Measurements from ENCODE around the gene MAPK11.

MAPK11 gene

DNA sequence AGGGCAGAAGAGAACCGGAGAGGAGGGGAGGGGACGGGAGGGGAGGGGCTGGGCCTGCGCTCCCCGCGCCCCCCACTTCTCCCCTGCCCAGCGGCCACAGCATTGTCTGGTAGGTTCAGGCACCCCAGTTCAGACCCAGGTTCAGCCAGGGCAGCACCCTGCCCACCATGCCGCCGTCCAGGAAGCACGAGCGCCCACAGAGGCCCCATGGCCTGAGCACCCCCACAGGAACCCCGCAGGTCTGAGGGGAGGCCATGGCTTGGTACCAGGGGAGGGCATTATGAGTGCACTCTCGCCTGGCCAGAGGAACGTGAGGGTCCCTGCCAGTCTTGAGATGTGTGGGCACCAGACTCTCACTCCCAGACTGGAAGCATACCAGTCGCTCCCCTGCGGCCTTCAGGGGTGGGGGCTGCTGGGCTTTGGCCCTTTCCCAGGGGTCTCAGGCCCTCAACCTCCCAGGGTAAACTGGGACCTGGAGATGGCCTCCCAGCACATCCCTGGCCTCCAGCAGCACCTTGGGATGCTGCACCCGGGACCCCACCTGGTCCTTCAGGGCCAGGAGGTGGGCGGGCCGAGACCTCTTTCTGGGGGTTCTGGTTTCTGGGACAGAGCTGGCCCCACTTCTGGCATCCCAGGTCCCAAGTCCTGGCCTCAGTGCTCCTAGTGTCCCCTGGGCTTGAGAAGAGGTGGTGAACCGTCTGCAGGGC is 37.9 kb upstream of the MAPK11 start:
- DNase-seq: no peak

- DNase-seq: peak; percentile 81
Measured at GRCh38 chr22:50306753-50307749, 36.9 kb upstream of the MAPK11 start, which contains the start of gene PLXNB2. Gene PLXNB2 (minus strand): TSS chr22:50307646. CDS start chr22:50290584, 17,062 bp downstream.

GRCh38 chr22:50305923-50306566 is 35.9 kb upstream of the MAPK11 start:
- peak; percentile 97 for DNase-seq

DNA sequence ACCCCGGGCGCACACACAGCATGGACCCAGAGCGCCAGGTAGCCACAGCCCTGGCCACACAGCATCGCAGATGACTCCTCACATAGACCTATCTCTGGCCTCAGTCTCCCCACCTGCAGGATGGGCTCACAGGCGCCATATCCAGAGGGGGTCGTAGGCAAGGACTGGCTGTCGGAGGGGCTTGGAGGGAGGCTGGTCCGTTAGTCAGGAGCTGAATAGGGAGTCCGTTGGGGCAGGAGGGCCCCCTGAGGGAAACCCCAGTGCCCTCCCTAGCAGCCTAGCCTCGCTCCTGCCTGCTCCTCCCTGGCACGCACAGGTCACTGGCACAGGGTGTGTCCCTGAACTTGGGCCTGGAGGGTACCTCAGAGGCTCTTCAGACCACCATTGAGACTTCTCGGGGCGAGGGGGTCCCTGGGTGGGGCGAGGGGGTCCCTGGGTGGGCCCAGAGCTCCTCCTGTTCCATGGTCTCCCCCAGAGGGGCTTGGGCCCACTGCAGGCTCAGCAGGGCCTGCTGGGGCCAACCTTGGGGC is 35.3 kb upstream of the MAPK11 start:
- no peak for DNase-seq

DNA sequence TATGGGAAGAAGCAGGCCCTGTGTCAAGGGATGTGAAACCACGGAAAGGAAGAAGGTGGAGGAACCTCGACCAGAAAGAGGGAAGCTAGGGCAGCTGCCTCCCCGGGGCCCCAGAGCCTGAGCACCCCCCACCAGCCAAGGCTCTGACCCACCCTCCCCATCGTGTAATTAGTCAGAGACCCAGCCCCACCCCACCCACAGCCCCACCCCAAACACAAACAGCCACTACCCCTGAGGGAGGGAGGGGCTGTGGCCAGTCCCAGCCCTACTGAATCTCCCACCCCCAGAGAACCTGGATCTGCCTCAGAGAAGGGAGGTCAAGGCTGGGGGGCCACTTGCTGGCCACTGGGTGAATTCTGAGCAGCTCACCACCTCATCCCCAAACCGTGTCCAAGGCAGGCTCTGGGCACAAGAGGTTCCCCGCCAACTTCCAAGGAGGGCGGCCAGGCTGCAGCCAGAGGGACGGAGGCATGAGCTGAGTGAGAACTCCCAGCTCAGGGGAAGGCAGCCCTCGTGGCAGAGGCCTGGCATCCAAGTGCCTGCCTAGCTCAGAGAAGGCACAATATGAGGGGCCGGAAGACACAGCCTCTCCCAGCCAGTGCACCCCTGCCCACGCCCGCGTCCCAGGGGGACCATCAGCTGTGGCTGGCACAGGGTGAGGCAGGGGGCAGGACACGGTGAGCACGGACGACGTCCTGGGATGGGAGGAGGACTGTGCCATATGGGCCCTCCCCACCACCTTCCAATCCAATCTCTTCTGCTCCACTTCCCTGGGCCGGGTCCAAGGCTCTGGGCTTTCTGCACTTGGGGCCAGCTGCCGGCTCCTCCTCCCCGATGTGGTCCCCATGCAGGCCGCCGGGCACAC is 34.6 kb upstream of the MAPK11 start:
- no peak for DNase-seq

- no peak for DNase-seq
Measured at GRCh38 chr22:50303848-50304527, 33.8 kb upstream of the MAPK11 start.

DNA sequence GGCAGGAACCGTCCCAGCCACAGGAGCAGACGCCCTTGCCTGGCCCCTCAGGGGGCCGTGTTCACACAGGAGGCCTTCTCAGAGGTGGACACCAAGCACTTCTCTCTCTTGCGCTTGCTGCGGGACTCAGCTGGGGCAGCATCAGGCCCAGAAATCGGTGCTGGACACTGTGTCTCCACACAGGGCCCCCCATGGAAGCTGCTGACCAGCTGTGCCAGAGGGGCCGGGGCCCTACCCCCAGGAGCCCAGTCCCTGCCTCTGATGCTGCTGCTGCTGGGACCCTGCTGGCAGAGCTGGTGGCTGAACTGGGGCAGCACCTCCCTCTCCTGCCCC is 33.3 kb upstream of the MAPK11 start:
- DNase-seq: no peak

GRCh38 chr22:50302564-50302963 is 32.4 kb upstream of the MAPK11 start:
- DNase-seq: no peak

DNA sequence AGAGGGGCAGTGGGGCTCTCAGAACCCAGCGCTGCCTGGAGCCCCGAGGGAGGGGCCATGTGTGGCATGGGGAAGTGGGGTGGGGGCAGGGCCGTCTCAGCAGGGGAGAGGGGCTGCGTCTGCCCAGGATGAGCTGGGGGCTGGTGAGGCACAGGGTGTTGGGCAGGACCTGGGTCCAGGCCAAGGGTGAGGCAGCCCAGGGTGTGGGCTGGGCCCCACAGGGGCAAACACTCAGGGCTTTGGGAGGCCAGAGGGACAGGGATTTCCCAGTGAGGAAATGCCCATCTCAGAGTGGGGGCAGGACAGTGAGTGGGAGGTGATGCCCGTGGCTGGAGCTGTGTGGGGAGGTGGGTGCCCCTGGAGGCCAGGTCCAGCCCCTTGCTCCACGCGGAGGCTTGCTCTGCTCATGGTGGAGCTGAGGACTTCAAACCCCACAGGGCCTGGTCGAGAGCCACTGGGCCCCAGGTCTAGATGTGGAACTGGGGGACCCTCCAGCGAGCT is 31.9 kb upstream of the MAPK11 start:
- DNase-seq: no peak

GRCh38 chr22:50301581-50301991 is 31.4 kb upstream of the MAPK11 start:
- DNase-seq: no peak

DNA sequence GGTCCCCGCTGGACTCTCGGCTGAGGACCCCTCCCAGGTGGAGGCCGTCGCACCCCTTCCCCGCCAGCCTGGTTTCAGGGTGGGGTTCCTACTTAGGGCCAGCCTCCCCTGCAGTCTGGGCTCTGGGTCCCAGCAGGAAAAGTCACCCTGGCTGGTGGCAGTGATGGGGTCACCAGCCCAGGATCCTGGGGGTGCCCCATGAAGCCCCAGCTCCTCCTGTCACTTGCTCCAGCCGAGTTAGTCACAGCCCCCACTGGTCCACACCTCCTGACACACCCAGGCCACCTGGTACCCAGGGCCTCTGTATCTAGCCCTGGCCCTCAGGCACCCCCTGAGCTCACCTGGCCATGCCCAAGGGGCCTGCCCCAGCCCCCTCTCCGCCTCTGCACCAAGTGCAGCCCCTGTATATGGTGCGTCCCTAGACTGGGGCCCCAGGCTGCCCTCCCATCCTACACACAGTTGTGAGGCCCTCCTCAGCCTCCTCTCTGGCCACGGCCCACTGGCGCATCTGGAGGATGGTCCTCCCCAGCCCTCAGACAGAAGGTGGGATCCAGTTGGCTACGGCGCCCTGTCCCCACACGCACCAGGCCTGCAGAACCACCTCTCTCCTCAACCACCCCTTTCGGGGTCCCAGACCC is 30.6 kb upstream of the MAPK11 start:
- DNase-seq: no peak

GRCh38 chr22:50299785-50300619 is 29.8 kb upstream of the MAPK11 start:
- DNase-seq: no peak

DNA sequence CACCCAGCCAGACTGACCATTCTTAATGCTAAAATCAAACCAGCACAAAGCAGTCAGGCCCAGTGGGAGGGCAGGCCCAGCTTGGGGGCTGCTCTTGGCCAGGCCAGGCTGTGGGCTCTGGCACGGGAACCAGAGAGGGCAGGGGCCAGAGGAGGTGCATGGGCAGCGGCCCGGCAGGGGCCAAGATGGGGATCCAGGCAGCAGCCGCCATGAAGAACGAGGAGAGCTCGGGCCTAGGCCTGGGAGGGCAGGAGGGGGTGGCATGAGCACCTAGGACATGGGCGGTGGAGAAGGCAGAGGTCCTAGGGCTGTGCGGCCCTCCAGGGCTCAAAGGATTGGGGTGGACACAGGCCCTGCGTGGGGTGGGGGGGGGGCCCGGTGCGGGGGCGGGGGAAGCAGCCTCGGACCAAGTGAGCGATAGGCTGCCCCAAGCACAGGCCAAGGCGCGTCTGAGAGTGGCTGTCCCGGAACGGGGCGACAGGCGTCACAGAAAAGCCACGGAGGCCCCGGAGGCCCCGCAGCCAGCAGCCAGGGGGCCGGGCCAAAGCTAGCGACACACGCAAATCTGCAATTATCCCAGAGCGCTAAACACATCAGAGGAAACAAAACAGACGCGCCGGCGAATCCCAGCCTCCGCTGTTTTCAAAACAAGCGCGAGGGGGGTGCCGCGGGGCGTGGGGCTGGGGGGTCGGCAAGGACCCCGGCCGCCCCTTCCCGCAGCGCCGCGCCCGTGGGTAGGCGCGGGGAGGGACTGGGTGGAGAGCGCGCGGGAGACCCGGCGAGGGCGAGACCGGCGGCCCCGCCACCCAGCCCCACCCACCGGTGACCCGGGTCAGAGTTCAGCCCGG is 29.0 kb upstream of the MAPK11 start:
- DNase-seq: no peak

DNA sequence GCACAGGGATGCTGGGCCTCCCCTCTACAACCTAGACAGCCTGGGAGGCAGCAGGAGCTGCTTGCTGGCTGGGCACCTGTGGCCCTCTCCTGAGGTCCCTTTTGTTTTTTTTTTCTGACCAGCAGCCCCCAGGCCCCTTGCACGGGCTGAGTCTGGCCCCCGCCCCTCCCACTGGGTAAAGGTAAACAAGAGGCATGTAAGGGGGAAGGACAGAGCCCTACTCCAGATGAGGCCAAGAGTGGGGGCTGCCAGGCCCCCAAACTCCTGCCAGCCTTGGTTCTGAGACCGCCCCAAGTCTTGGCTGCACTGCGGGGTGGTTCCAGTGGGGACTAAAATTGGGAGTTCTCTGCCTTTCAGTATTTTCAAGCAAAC is 28.1 kb upstream of the MAPK11 start:
- no peak for DNase-seq

DNA sequence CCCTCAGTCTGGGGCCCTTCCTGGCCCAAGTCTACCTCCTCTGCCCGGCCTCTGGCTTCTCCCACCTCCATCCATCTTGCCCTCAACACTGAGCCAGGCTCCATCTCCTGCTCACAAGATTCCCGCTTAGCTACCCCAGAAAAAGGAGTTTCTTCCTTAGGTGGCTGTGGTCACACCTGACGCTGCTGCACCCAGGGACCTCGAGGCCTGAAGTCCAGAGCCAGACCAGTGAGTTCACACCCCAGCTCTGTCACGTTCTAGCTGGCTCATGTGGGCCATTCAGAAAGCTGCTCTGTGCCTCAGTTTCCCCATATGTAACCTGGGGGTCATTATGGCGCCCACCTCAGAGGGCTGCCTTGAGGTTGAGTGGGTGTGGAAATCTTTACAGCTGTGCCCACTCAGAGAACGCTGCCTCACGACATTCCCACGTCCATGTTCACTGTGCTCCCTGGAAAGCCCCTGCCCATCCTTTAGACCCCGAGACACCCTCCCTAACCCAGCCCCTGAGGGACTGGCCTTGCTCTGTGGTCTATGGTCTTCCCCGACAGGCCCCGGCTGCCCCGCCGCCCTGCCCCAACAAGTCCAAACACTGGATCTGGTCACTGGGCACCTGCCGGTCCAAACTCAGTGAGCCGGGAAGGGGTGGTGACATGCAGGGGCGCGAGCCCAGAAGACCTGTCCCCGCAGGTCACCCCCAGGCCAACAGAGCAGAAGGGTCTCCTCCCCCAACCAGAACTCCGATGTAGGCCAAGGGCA is 27.5 kb upstream of the MAPK11 start:
- DNase-seq: no peak

- DNase-seq: no peak
Measured at GRCh38 chr22:50296658-50297490, 26.7 kb upstream of the MAPK11 start.

DNA sequence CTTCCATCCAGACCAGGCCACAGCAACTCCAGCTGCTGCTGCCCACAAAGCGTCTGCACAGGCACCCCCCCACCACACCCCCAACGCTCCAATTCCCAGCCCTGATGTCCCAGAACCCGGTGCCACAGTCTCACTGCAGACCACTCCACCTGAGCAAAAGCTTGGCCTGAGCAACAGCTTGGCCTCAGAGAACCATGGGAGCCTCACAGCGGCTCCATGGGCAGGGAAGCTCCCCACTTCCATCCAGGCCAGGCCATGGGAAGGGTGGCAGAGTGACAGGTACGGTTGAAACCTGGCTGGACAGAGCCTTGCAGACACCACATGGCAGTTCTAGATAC is 24.1 kb upstream of the MAPK11 start:
- no peak for DNase-seq

All from 8988T (cell line).